Suppressor macrophage treated with lipopolysaccharide for 1 hour (primary cell): Measurements from ENCODE around the gene TPTE.
"Not testable (repeated sequence)": the region's sequence is repeated elsewhere in the genome, so short reads cannot be mapped to it uniquely, and the experiment has no call there.

ENCODE experiments used
- DNase-seq, 3 donors: peaks; one replicate each; pipeline ENCODE4 v3.0.0-alpha.2; 2020 to 2022

TPTE gene

GRCh38 chr21:10521091-10521598 lies at the start of gene TPTE:
Gene TPTE (plus strand): TSS chr21:10521583. CDS start chr21:10538724, 17,141 bp downstream.
- DNase-seq, result no peak

- DNase-seq, result not testable (repeated sequence)
Measured at GRCh38 chr21:10471999-10472398, 49.4 kb upstream of the TPTE start.

GRCh38 chr21:10477794-10478193 lies 43.6 kb upstream of the TPTE start:
- not testable (repeated sequence) for DNase-seq

- DNase-seq, result not testable (repeated sequence)
Measured at GRCh38 chr21:10479875-10480274, 41.5 kb upstream of the TPTE start.

- not testable (repeated sequence) for DNase-seq
Measured at GRCh38 chr21:10484864-10485263, 36.5 kb upstream of the TPTE start.

- not testable (repeated sequence) for DNase-seq
Measured at GRCh38 chr21:10490453-10490852, 30.9 kb upstream of the TPTE start.

GRCh38 chr21:10511116-10511515 lies 10.3 kb upstream of the TPTE start:
- DNase-seq, result peak in 1 of 3 donors; percentile 16

GRCh38 chr21:10516889-10517288 lies 4.5 kb upstream of the TPTE start:
- DNase-seq, result not testable (repeated sequence)

GRCh38 chr21:10517904-10518303 lies 3.5 kb upstream of the TPTE start:
- not testable (repeated sequence) for DNase-seq

- not testable (repeated sequence) for DNase-seq
Measured at GRCh38 chr21:10521835-10522500, 585 bp downstream of the TPTE start.

- peak in 1 of 3 donors; percentile 7 for DNase-seq
Measured at GRCh38 chr21:10539956-10540355, 18.6 kb downstream of the TPTE start.

GRCh38 chr21:10544376-10544775 lies 23.0 kb downstream of the TPTE start:
- not testable (repeated sequence) for DNase-seq

GRCh38 chr21:10547868-10548267 lies 26.5 kb downstream of the TPTE start:
- DNase-seq, result peak in 1 of 3 donors; percentile 17

GRCh38 chr21:10548331-10548954 lies 27.1 kb downstream of the TPTE start:
- peak in 1 of 3 donors; percentile 14 for DNase-seq

- not testable (repeated sequence) for DNase-seq
Measured at GRCh38 chr21:10570803-10571202, 49.4 kb downstream of the TPTE start.

GRCh38 chr21:10574531-10575310 lies 53.3 kb downstream of the TPTE start:
- DNase-seq, result not testable (repeated sequence)

GRCh38 chr21:10575311-10575667 lies 53.9 kb downstream of the TPTE start:
- no peak for DNase-seq

- not testable (repeated sequence) for DNase-seq
Measured at GRCh38 chr21:10578910-10579309, 57.5 kb downstream of the TPTE start.

- not testable (repeated sequence) for DNase-seq
Measured at GRCh38 chr21:10589115-10589514, 67.7 kb downstream of the TPTE start.

GRCh38 chr21:10607074-10607473 lies 85.7 kb downstream of the TPTE start:
- not testable (repeated sequence) for DNase-seq

- not testable (repeated sequence) for DNase-seq
Measured at GRCh38 chr21:10614285-10614684, 92.9 kb downstream of the TPTE start.

- peak in 1 of 3 donors; percentile 7 for DNase-seq
Measured at GRCh38 chr21:10616061-10616460, 94.7 kb downstream of the TPTE start.

- DNase-seq, result peak in 1 of 3 donors; percentile 8
Measured at GRCh38 chr21:10616535-10616934, 95.2 kb downstream of the TPTE start.
